Spleen (tissue), 11 donors: Measurements from ENCODE around the gene NFATC1. TPM values are rescaled to one million over a fixed set of nuclear protein-coding genes. Genes with fewer than 3 reads are reported as not detected.

ENCODE experiments used
- DNase-seq: peaks from one replicate; pipeline ENCODE4 v3.0.0-alpha.2; 2020
- H3K27ac ChIP-seq, 8 donors: fragments of 200-600 bp; sonication (generic) in 7 of 8; 1 replicate in 4 of 8; 2 replicates in 4 of 8; pipeline versions ENCODE4 v1.5.0 to v1.8.0; 2016 to 2021; ENCODE audit warnings: inconsistent platforms in 4 of 8, mild to moderate bottlenecking in 4 of 8, moderate library complexity in 1 of 8
- H3K27me3 ChIP-seq, 7 donors: fragments of 200-600 bp; sonication (generic) in 6 of 7; replicated peaks in 1 of 7; 1 replicate in 4 of 7; 2 replicates in 3 of 7; pipeline versions ENCODE4 v1.5.0 to v1.8.0; 2016 to 2021; ENCODE audit warnings: inconsistent platforms in 3 of 7, mild to moderate bottlenecking in 1 of 7
- H3K36me3 ChIP-seq, 6 donors: fragments of 200-600 bp; sonication (generic) in 5 of 6; 1 replicate in 4 of 6; 2 replicates in 2 of 6; pipeline versions ENCODE4 v1.5.0 to v1.8.0; 2016 to 2021; ENCODE audit warnings: inconsistent platforms in 2 of 6
- H3K4me1 ChIP-seq, 6 donors: fragments of 200-600 bp; sonication (generic) in 5 of 6; 1 replicate in 3 of 6; 2 replicates in 3 of 6; pipeline versions ENCODE4 v1.5.0 to v1.8.0; 2016 to 2021; ENCODE audit warnings: inconsistent platforms in 3 of 6
- H3K4me3 ChIP-seq, 8 donors: fragments of 200-600 bp; sonication (generic) in 7 of 8; 1 replicate in 4 of 8; 2 replicates in 4 of 8; pipeline versions ENCODE4 v1.5.0 to v1.8.0; 2016 to 2021; ENCODE audit warnings: inconsistent platforms in 4 of 8, mild to moderate bottlenecking in 4 of 8, moderate library complexity in 2 of 8
- H3K9me3 ChIP-seq, 8 donors: fragments of 200-600 bp; sonication (generic) in 7 of 8; 1 replicate in 4 of 8; 2 replicates in 4 of 8; pipeline versions ENCODE4 v1.5.0 to v1.8.0; 2016 to 2021; ENCODE audit warnings: inconsistent platforms in 4 of 8
- CTCF ChIP-seq, 11 experiments: fragments of 200-600 bp in 7 of 11; fragments of 450-650 bp in 4 of 11; sonication (generic) in 4 of 11; IDR thresholded peaks in 8 of 11; conservative IDR thresholded peaks in 3 of 11; 1 replicate in 7 of 11; 2 replicates in 4 of 11; pipeline versions ENCODE4 v1.4.0 to v1.8.0; 2016 to 2021; ENCODE audit warnings: antibody characterized with exemption in 11 of 11, inconsistent platforms in 4 of 11, mild to moderate bottlenecking in 1 of 11
- POLR2A ChIP-seq, 3 donors: fragments of 450-650 bp; IDR thresholded peaks; one replicate each; pipeline ENCODE4 v1.5.1; 2017; ENCODE audit warnings: antibody characterized with exemption in 3 of 3, mild to moderate bottlenecking in 1 of 3
- POLR2AphosphoS5 ChIP-seq, 3 donors: sonication (generic); formaldehyde crosslinking; IDR thresholded peaks; one replicate each; pipeline ENCODE4 v1.5.1; 2017; ENCODE audit warnings: antibody characterized with exemption in 3 of 3
- WGBS, 5 donors: extraction: QIAGEN DNeasy Blood & Tissue Kit in 3 of 5; methylation state at CpG; one replicate each; pipeline versions ENCODE4 v1.1.5 to v1.1.7; 2013 to 2018; 5-methylcytosine and 5-hydroxymethylcytosine counted together
- intact Hi-C: fragments of 100-400 bp; cut with DNase I; formaldehyde crosslinking; loops from one replicate; pipeline ENCODE4 v1.15.0; 2023; ENCODE audit warnings: low total_unique reads
- polyA plus RNA-seq, 3 donors: library from polyadenylated mRNA; stranded (reverse); fragments of 200-250 nt; gene quantifications; one replicate each; pipeline ENCODE4 v1.2.1, GENCODE V29; 2013
- total RNA-seq, 7 donors: library from RNA; depleted of rRNA in 3 of 7; stranded (reverse); fragments of >200 nt in 3 of 7; fragmentation: NEBNext Ultra II Directional in 4 of 7; extraction: Animal tissue kit (Norgen Biotek cat#: 25700) in 4 of 7; gene quantifications; one replicate each; pipeline versions ENCODE4 v1.1.0 to v1.2.1, GENCODE V29; 2016 to 2021
- donor health status: healthy with polysubstance abuse.
- donor health status: DM: no; HTN: no; CAD: no; lungs with moderate emphysema.
- donor health status: DM: no; HTN: no; CAD: no.
- donor health status: Bipolar disorder and iron deficiency.
- donor health status: healthy.
- donor health status: DM: no; HTN: no; CAD: no.
- donor health status: DM: yes; HTN: yes; CAD: no.

Gene NFATC1
- total and polyA plus RNA-seq, 10 donors: 20.7 to 64.9 (median 47.4) TPM

DNA sequence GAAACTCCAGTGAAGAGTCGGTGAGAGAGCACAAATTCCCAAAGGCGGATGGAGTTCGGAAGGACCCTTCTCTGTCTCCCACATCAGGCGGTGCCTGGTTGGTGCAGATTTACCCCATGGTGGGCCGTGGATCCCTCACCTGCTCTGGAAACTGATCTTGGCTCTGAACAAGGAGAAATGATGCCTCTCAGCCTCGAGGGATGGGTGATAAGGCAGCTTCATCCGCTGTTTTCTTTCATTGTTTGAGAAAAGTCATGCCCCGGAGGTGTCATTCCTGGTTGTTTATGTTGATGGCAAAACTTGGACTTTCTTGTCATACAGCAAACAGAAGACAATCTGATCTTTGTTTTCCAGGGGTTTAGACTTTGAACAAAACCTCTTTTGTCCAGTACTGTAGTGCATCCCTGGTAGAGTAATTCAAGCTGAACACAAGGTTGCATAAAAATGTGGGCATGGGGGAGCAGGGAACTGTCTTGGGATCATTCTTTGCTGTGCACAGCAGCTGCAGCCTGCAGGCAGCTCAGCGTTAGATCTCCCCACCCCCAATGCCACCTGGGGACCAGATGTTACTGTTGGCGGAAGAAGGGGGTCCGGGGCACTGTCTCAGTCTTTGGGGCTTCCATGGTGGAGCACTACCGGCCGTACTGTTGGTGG lies 81.3 kb downstream of the NFATC1 start:
- H3K4me1 ChIP-seq: no peaks in the 10 kb centered on the region
- H3K27ac ChIP-seq: peak overlapping the region in 1 of 8 donors; percentile 45
- intact Hi-C loops: no loop called here
- peaks cover 3 to 91% (median 31%) of the 10 kb centered on the region in 6 donors for H3K36me3 ChIP-seq
- TF ChIP-seq POLR2A (IDR thresholded peaks at IDR 0.05) (no peak), POLR2AphosphoS5 (IDR thresholded peaks at IDR 0.05) (no peak), CTCF (IDR thresholded peaks at IDR 0.05 in 8 of 11, conservative IDR thresholded peaks at IDR 0.05 in 3 of 11) (no peak)
- WGBS, 5 donors: 83 to 94% (median 90%) methylated on average over 13 of the region's 13 CpGs
- H3K9me3 ChIP-seq: peaks cover 0 to 6% (median 0%) of the 10 kb centered on the region in 8 donors
- H3K27me3 ChIP-seq: no peaks in the 10 kb centered on the region
- peak; percentile 40 for DNase-seq
- H3K4me3 ChIP-seq: no peak overlapping the region

GRCh38 chr18:79477711-79478483 lies 82.2 kb downstream of the NFATC1 start:
- no peaks in the 10 kb centered on the region for H3K27me3 ChIP-seq
- H3K36me3 ChIP-seq: peaks cover 3 to 83% (median 27%) of the 10 kb centered on the region in 6 donors
- TF ChIP-seq POLR2AphosphoS5 (IDR thresholded peaks at IDR 0.05) (no peak), POLR2A (IDR thresholded peaks at IDR 0.05) (no peak), CTCF (IDR thresholded peaks at IDR 0.05 in 8 of 11, conservative IDR thresholded peaks at IDR 0.05 in 3 of 11) (no peak)
- peaks cover 0 to 5% (median 0%) of the 10 kb centered on the region in 8 donors for H3K9me3 ChIP-seq
- 76 to 85% (median 83%) methylated on average over 14 to 22 of the region's 22 CpGs for WGBS, 5 donors
- H3K4me3 ChIP-seq: no peak overlapping the region
- intact Hi-C loops: no loop called here
- DNase-seq: peak; percentile 64
- H3K27ac ChIP-seq: peak overlapping the region in 1 of 8 donors; percentile 45
- H3K4me1 ChIP-seq: no peaks in the 10 kb centered on the region

- DNase-seq: peak; percentile 71
- 94 to 98% (median 96%) methylated on average over 16 to 33 of the region's 33 CpGs for WGBS, 5 donors
- no peaks in the 10 kb centered on the region for H3K27me3 ChIP-seq
- H3K4me1 ChIP-seq: no peaks in the 10 kb centered on the region
- TF ChIP-seq POLR2AphosphoS5 (IDR thresholded peaks at IDR 0.05) (peak in 1 of 3 donors; percentile 25), POLR2A (IDR thresholded peaks at IDR 0.05) (no peak), CTCF (IDR thresholded peaks at IDR 0.05 in 8 of 11, conservative IDR thresholded peaks at IDR 0.05 in 3 of 11) (no peak)
- intact Hi-C loops: no loop called here
- peak overlapping the region in 1 of 8 donors; percentile 45 for H3K27ac ChIP-seq
- H3K9me3 ChIP-seq: no peaks in the 10 kb centered on the region
- no peak overlapping the region for H3K4me3 ChIP-seq
- peaks cover 3 to 76% (median 23%) of the 10 kb centered on the region in 6 donors for H3K36me3 ChIP-seq
Measured at GRCh38 chr18:79478484-79479115, 82.9 kb downstream of the NFATC1 start.
